Endothelial cell of umbilical vein (primary cell): ENCODE results near the gene KLHL11. TPM values are rescaled to one million over a fixed set of nuclear protein-coding genes. Genes with fewer than 3 reads are reported as not detected.

ENCODE experiments used
- BruUV-seq: library from RNA; stranded (reverse); fragments of 400-500 nt; replicated peaks from 2 replicates; lab custom pipeline; 2021; lab: Mats Ljungman, UMichigan
- CTCF ChIA-PET: fragments of 300-600, 350-600 bp; sonication (Branson Sonifier 250); formaldehyde crosslinking; loops from one replicate; lab custom pipeline; 2021; ENCODE audit warnings: antibody characterized with exemption, inconsistent platforms; lab: Charles Lee
- POLR2A ChIA-PET: fragments of 300-600, 350-600 bp; sonication (Branson Sonifier 250); formaldehyde crosslinking; loops from one replicate; lab custom pipeline; 2021; ENCODE audit warnings: antibody characterized with exemption, inconsistent platforms; lab: Charles Lee
- DNase-seq: peaks from one replicate; pipeline ENCODE4 v3.0.0-alpha.2; 2011; ENCODE audit warnings: low read depth, low spot score
- FAIRE-seq: peaks from 2 replicates; lab custom pipeline; 2011; peaks lifted over from hg19 to GRCh38; lab: Jason Lieb, UNC
- H2AFZ ChIP-seq: 2 replicates; pipeline ENCODE4 v1.6.0; 2012; ENCODE audit warnings: low read depth, low read length, control low read depth, inconsistent platforms
- H3K27ac ChIP-seq: 2 replicates; pipeline ENCODE4 v1.5.1; 2011; ENCODE audit warnings: low read depth, mild to moderate bottlenecking, control low read depth, low read length, moderate library complexity; ENCODE audit not compliant: insufficient read depth
- H3K27me3 ChIP-seq, 2 experiments: 2 replicates each; pipeline versions ENCODE4 v1.6.0 to v1.6.1; 2011; ENCODE audit warnings: low read length in 2 of 2, mixed read lengths in 1 of 2; ENCODE audit not compliant: control insufficient read depth in 2 of 2, insufficient read depth in 2 of 2
- H3K36me3 ChIP-seq, 2 experiments: 2 replicates in 1 of 2; 3 replicates in 1 of 2; pipeline ENCODE4 v1.5.1; 2011; ENCODE audit warnings: low read length in 2 of 2, mild to moderate bottlenecking in 1 of 2, moderate library complexity in 1 of 2; ENCODE audit not compliant: control insufficient read depth in 2 of 2, insufficient read depth in 2 of 2; ENCODE audit errors: extremely low read depth in 1 of 2
- H3K4me1 ChIP-seq: 3 replicates; pipeline ENCODE4 v1.5.1; 2011; ENCODE audit warnings: mild to moderate bottlenecking, low read length; ENCODE audit not compliant: control insufficient read depth, insufficient read depth; ENCODE audit errors: extremely low read depth
- H3K4me2 ChIP-seq: 2 replicates; pipeline ENCODE4 v1.6.1; 2011; ENCODE audit warnings: low read length, control low read depth, mixed read lengths; ENCODE audit not compliant: insufficient read depth
- H3K4me3 ChIP-seq, 3 experiments: fragments of 200-600 bp in 1 of 3; sonication (generic), shearing (Covaris generic) in 1 of 3; replicated peaks in 1 of 3; 2 replicates each; pipeline ENCODE4 v1.5.1; 2011 to 2016; ENCODE audit warnings: control low read depth in 3 of 3, low read length in 3 of 3, mild to moderate bottlenecking in 2 of 3, inconsistent platforms in 1 of 3, low read depth in 1 of 3, moderate library complexity in 1 of 3; ENCODE audit not compliant: insufficient read depth in 1 of 3
- H3K79me2 ChIP-seq: 2 replicates; pipeline ENCODE4 v1.6.0; 2012; ENCODE audit warnings: low read length, inconsistent platforms; ENCODE audit not compliant: control insufficient read depth, insufficient read depth
- H3K9ac ChIP-seq: replicated peaks from 2 replicates; pipeline ENCODE3; 2011; ENCODE audit warnings: low read length, control low read depth; ENCODE audit not compliant: insufficient read depth; ENCODE audit errors: extremely low read depth
- H3K9me1 ChIP-seq: replicated peaks from 3 replicates; pipeline ENCODE4 v1.6.0; 2011; ENCODE audit warnings: mild to moderate bottlenecking, low read length; ENCODE audit not compliant: control insufficient read depth, insufficient read depth; ENCODE audit errors: extremely low read depth
- H3K9me3 ChIP-seq: replicated peaks from 2 replicates; pipeline ENCODE4 v1.5.1; 2012; ENCODE audit warnings: low read length, inconsistent platforms; ENCODE audit not compliant: control insufficient read depth, insufficient read depth
- H4K20me1 ChIP-seq: replicated peaks from 2 replicates; pipeline ENCODE3; 2011; ENCODE audit warnings: mild to moderate bottlenecking, low read length; ENCODE audit not compliant: control insufficient read depth, insufficient read depth; ENCODE audit errors: extremely low read depth
- CTCF ChIP-seq, 2 donors: IDR thresholded peaks; 1 replicate in 1 of 2; 2 replicates in 1 of 2; pipeline ENCODE4 v1.5.1; 2011; ENCODE audit warnings: low read length in 2 of 2, mild to moderate bottlenecking in 2 of 2, moderate library complexity in 2 of 2, control low read depth in 1 of 2, inconsistent platforms in 1 of 2, low read depth in 1 of 2; ENCODE audit not compliant: insufficient read depth in 1 of 2; ENCODE audit errors: extremely low read depth in 1 of 2
- GATA2 ChIP-seq: IDR thresholded peaks from 2 replicates; pipeline ENCODE4 v1.7.0; 2011; ENCODE audit warnings: low read depth, mild to moderate bottlenecking, moderate library complexity, mixed read lengths, low read length; ENCODE audit not compliant: insufficient read length, insufficient read depth
- JUN ChIP-seq: IDR thresholded peaks from 2 replicates; pipeline ENCODE4 v1.6.1; 2011; ENCODE audit warnings: borderline replicate concordance, low read depth; ENCODE audit not compliant: insufficient read length, insufficient read depth
- MAX ChIP-seq: IDR thresholded peaks from 2 replicates; pipeline ENCODE4 v1.6.1; 2011; ENCODE audit not compliant: insufficient read depth, insufficient read length
- MYC ChIP-seq: IDR thresholded peaks from one replicate; pipeline ENCODE4 v1.6.1; 2011; ENCODE audit warnings: mild to moderate bottlenecking, low read depth, low read length
- POLR2AphosphoS5 ChIP-seq: IDR thresholded peaks from 2 replicates; pipeline ENCODE4 v1.6.1; 2012; ENCODE audit warnings: low read depth, mild to moderate bottlenecking, control low read depth, low read length, moderate library complexity; ENCODE audit not compliant: insufficient read depth
- dilution Hi-C: fragments of 300-500 bp; cut with MboI; formaldehyde crosslinking; loops from one replicate; pipeline ENCODE4 v1.15.0; 2019; ENCODE audit warnings: low sequenced_read_pairs; ENCODE audit not compliant: extremely low pct_ligation_motif_present
- intact Hi-C: fragments of 100-400 bp; cut with micrococcal nuclease; formaldehyde crosslinking; loops from one replicate; pipeline ENCODE4 v1.10.0; 2022
- polyA plus RNA-seq, 4 experiments: library from polyadenylated mRNA; depleted of rRNA in 3 of 4; stranded (reverse) in 3 of 4; unstranded in 1 of 4; fragments of >200 nt; gene quantifications; 2 replicates each; pipeline versions ENCODE4 v1.2.1 to v1.2.3, GENCODE V29; 2011 to 2012; ENCODE audit warnings: missing spikeins in 1 of 4
- total RNA-seq: library from RNA; stranded (reverse); gene quantifications from 2 replicates; pipeline ENCODE4 v1.2.3, GENCODE V29; 2021

Gene KLHL11
- total and polyA plus RNA-seq, 2 donors (not counting 3 experiments of a cell fraction or from before 2014, with no cell fraction given) = 3.1 to 11.0 TPM

- no peak overlapping the region for H2AFZ ChIP-seq
- H3K4me3 ChIP-seq = no peak overlapping the region
- dilution Hi-C loops = no loop called here
- H4K20me1 ChIP-seq = no peaks in the 10 kb centered on the region
- intact Hi-C loops = no loop called here
- H3K4me2 ChIP-seq = no peak overlapping the region
- FAIRE-seq (no peak), DNase-seq (no peak)
- H3K27ac ChIP-seq = no peak overlapping the region
- H3K27me3 ChIP-seq = no peaks in the 10 kb centered on the region
- POLR2A ChIA-PET = no interaction called here
- no peak overlapping the region for H3K9ac ChIP-seq
- CTCF ChIA-PET = interaction anchor here (0.6 to 1.4 kb wide), 3 partner anchors 22 to 86 kb away, joined by 3 to 4 read pairs (median 3); partner anchors contain the start of gene KLHL11
- no TSS peak for BruUV-seq
- no peaks in the 10 kb centered on the region for H3K4me1 ChIP-seq
- no peaks in the 10 kb centered on the region for H3K79me2 ChIP-seq
- no peak for TF ChIP-seq JUN
- no peak for TF ChIP-seq GATA2
- TF ChIP-seq CTCF (IDR thresholded peaks at IDR 0.05; ENCODE audit: extremely low read depth in 1 of 2, insufficient read depth in 1 of 2, low read depth in 1 of 2, low read length in 2 of 2) = no peak
- TF ChIP-seq POLR2AphosphoS5 = no peak
- no peak for TF ChIP-seq MAX
- no peak for TF ChIP-seq MYC
- no peaks in the 10 kb centered on the region for H3K9me1 ChIP-seq
- no peaks in the 10 kb centered on the region for H3K9me3 ChIP-seq
- peaks cover 8 to 23% of the 10 kb centered on the region in 2 experiments for H3K36me3 ChIP-seq
Measured at GRCh38 chr17:41824086-41824485, 41.1 kb downstream of the KLHL11 start.
